Measurements from ENCODE around the gene GALNT15.

GALNT15 gene

DNA sequence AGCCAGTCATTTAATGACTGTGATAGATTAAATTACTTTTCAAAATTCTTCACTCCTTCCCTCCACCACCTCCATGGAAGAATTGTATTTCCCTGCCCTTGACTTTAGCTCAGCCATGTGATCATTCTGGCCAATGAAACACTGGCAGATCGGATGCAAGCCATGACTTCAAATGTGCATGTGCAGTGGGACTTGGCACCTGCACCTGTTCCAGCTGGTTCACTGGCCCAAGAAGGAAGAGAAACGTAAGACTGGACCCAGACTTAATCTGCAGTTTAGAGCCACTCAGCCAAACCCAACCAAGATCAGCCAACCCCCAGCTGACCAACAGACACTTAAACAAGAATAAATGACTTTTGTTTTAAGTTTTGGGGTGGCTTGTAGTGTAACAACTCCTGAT is 78.5 kb downstream of the GALNT15 start:
- H3K4me3 ChIP-seq (ENCODE audit: low read depth in 1 of 2, low read length in 2 of 2): no peak overlapping the region
- H3K36me3 ChIP-seq (ENCODE audit: insufficient read depth, low read length): no peaks in the 10 kb centered on the region
- no peak for DNase-seq
- H3K27me3 ChIP-seq (ENCODE audit: insufficient read depth, low read length, poor library complexity): no peaks in the 10 kb centered on the region
- no peak overlapping the region for H3K9ac ChIP-seq (ENCODE audit: low read depth, low read length)
- no peaks in the 10 kb centered on the region for H3K4me1 ChIP-seq (ENCODE audit: insufficient read depth, low read length)
- no peaks in the 10 kb centered on the region for H3K9me3 ChIP-seq (ENCODE audit: insufficient read depth, low read length, severe bottlenecking)
- ATAC-seq (ENCODE audit: insufficient read depth, low read depth): no peak
- no peak overlapping the region for H2AFZ ChIP-seq (ENCODE audit: low read depth, low read length)
- H3K4me2 ChIP-seq (ENCODE audit: insufficient read depth, low read length): no peak overlapping the region
- no peak overlapping the region for H3K27ac ChIP-seq (ENCODE audit: low read length)
- TF ChIP-seq CTCF (IDR thresholded peaks at IDR 0.05; ENCODE audit: borderline replicate concordance, extremely low read depth, low read length, poor library complexity, severe bottlenecking) (no peak), EZH2 (IDR thresholded peaks at IDR 0.05; ENCODE audit: borderline replicate concordance, low read depth, low read length, severe bottlenecking) (no peak)
- H4K20me1 ChIP-seq (ENCODE audit: insufficient read depth, low read length): no peaks in the 10 kb centered on the region
- H3K79me2 ChIP-seq (ENCODE audit: insufficient read depth, low read length): no peaks in the 10 kb centered on the region

DNA sequence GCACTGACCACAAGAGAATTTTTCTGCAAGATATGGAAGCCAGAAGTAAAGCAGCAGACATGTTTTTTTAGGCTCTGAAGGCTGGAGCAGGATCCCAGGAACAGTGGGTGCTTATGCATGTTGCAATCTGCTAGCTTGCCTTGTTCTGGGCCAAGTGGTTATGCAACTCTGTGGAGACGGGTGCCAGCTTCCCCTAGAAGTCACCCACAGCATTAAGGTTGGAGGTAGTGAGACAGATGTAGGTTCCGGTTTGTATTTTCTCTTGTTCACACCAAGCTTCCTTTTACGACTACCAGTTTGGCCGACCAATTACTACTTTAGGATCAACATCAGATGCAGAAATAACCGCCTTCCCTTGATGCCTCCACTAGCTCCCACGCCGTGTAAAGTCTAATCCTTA is 79.1 kb downstream of the GALNT15 start:
- Histone ChIP-seq H3K4me2 (ENCODE audit: insufficient read depth, low read length) (no peak overlapping the region), H3K9me3 (ENCODE audit: insufficient read depth, low read length, severe bottlenecking) (no peaks in the 10 kb centered on the region), H3K27me3 (ENCODE audit: insufficient read depth, low read length, poor library complexity) (no peaks in the 10 kb centered on the region), H3K4me3 (ENCODE audit: low read depth in 1 of 2, low read length in 2 of 2) (no peak overlapping the region), H3K27ac (ENCODE audit: low read length) (no peak overlapping the region), H3K4me1 (ENCODE audit: insufficient read depth, low read length) (no peaks in the 10 kb centered on the region), H2AFZ (ENCODE audit: low read depth, low read length) (no peak overlapping the region), H3K36me3 (ENCODE audit: insufficient read depth, low read length) (0 out of 2 replicates have a peak, but pooled peaks cover under 1% of the 10 kb centered on the region), H4K20me1 (ENCODE audit: insufficient read depth, low read length) (no peaks in the 10 kb centered on the region), H3K9ac (ENCODE audit: low read depth, low read length) (no peak overlapping the region), H3K79me2 (ENCODE audit: insufficient read depth, low read length) (no peaks in the 10 kb centered on the region)
- ATAC-seq (ENCODE audit: insufficient read depth, low read depth) (no peak), DNase-seq (no peak)
- TF ChIP-seq CTCF (IDR thresholded peaks at IDR 0.05; ENCODE audit: borderline replicate concordance, extremely low read depth, low read length, poor library complexity, severe bottlenecking): no peak
- TF ChIP-seq EZH2 (IDR thresholded peaks at IDR 0.05; ENCODE audit: borderline replicate concordance, low read depth, low read length, severe bottlenecking): no peak

DNA sequence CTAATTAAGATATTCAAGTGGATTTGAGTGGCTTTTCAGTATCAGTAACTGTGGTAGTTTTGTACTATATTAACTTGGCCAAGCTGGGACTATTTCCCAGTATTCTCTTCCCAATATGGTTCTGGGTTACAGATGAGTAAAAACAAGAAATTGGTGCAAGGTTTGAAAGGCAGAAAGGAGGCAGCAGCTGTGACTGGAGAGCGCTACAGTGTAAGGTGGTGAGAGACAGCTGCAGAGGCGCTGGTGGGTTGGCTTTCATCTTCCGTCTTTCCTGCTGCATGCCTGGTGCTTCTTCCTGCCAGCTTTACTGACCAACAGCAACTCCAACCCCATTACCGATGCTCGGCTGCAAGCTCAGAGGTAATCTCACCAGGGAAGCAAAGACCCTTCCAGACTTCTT is 80.4 kb downstream of the GALNT15 start:
- H2AFZ ChIP-seq (ENCODE audit: low read depth, low read length): no peak overlapping the region
- H3K27ac ChIP-seq (ENCODE audit: low read length): no peak overlapping the region
- peaks cover 13% of the 10 kb centered on the region for H3K36me3 ChIP-seq (ENCODE audit: insufficient read depth, low read length)
- no peaks in the 10 kb centered on the region for H4K20me1 ChIP-seq (ENCODE audit: insufficient read depth, low read length)
- DNase-seq (peak; percentile 27), ATAC-seq (ENCODE audit: insufficient read depth, low read depth) (peak; percentile 75)
- H3K4me2 ChIP-seq (ENCODE audit: insufficient read depth, low read length): no peak overlapping the region
- TF ChIP-seq EZH2 (IDR thresholded peaks at IDR 0.05; ENCODE audit: borderline replicate concordance, low read depth, low read length, severe bottlenecking) (no peak), CTCF (IDR thresholded peaks at IDR 0.05; ENCODE audit: borderline replicate concordance, extremely low read depth, low read length, poor library complexity, severe bottlenecking) (no peak)
- H3K9ac ChIP-seq (ENCODE audit: low read depth, low read length): no peak overlapping the region
- H3K4me1 ChIP-seq (ENCODE audit: insufficient read depth, low read length): no peaks in the 10 kb centered on the region
- H3K79me2 ChIP-seq (ENCODE audit: insufficient read depth, low read length): no peaks in the 10 kb centered on the region
- no peaks in the 10 kb centered on the region for H3K27me3 ChIP-seq (ENCODE audit: insufficient read depth, low read length, poor library complexity)
- H3K9me3 ChIP-seq (ENCODE audit: insufficient read depth, low read length, severe bottlenecking): no peaks in the 10 kb centered on the region
- no peak overlapping the region for H3K4me3 ChIP-seq (ENCODE audit: low read depth in 1 of 2, low read length in 2 of 2)

DNA sequence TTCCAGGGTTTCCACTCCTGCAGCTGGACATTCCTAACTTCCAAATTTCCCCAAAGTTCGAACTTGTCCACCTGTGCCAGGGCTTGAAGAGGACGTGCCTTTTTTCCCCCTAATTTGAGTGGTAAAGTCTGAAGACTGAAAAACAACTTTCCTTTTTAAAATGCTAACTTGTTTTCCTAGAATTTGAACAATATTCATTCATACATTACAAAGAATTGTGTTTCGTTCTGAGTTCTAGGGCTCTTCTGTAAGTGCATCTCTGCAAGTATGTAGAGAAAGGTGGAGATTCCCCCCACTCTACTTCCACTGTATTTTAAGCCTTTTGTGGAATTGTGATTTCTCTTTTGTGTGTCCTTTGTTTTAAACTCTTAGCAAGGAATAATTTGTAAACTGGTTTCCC is 80.8 kb downstream of the GALNT15 start:
- no peak for ATAC-seq (ENCODE audit: insufficient read depth, low read depth)
- Histone ChIP-seq H3K4me3 (ENCODE audit: low read depth in 1 of 2, low read length in 2 of 2) (no peak overlapping the region), H3K79me2 (ENCODE audit: insufficient read depth, low read length) (no peaks in the 10 kb centered on the region), H2AFZ (ENCODE audit: low read depth, low read length) (no peak overlapping the region), H3K4me2 (ENCODE audit: insufficient read depth, low read length) (no peak overlapping the region), H3K27ac (ENCODE audit: low read length) (no peak overlapping the region), H3K9ac (ENCODE audit: low read depth, low read length) (no peak overlapping the region), H3K36me3 (ENCODE audit: insufficient read depth, low read length) (peaks cover 14% of the 10 kb centered on the region), H3K9me3 (ENCODE audit: insufficient read depth, low read length, severe bottlenecking) (no peaks in the 10 kb centered on the region), H3K4me1 (ENCODE audit: insufficient read depth, low read length) (no peaks in the 10 kb centered on the region), H4K20me1 (ENCODE audit: insufficient read depth, low read length) (no peaks in the 10 kb centered on the region), H3K27me3 (ENCODE audit: insufficient read depth, low read length, poor library complexity) (no peaks in the 10 kb centered on the region)
- no peak for TF ChIP-seq CTCF (IDR thresholded peaks at IDR 0.05; ENCODE audit: borderline replicate concordance, extremely low read depth, low read length, poor library complexity, severe bottlenecking)
- no peak for TF ChIP-seq EZH2 (IDR thresholded peaks at IDR 0.05; ENCODE audit: borderline replicate concordance, low read depth, low read length, severe bottlenecking)
- no peak for DNase-seq
